ENCODE data around the gene ZNF280B. TPM values are rescaled to one million over a fixed set of nuclear protein-coding genes. Genes with fewer than 3 reads are reported as not detected.

Gene ZNF280B
- total RNA-seq, 6 experiments from 2014 or later, result 0.06 to 0.31 (median 0.10) TPM; not detected in 2

GRCh38 chr22:22527312-22527711 is 18.8 kb upstream of the ZNF280B start:
- Histone ChIP-seq H3K36me3 (no peaks in the 10 kb centered on the region), H3K4me1 (no peaks in the 10 kb centered on the region), H3K27ac (no peak overlapping the region), H3K4me3 (no peak overlapping the region), H3K9me3 (no peaks in the 10 kb centered on the region), H3K27me3 (no peaks in the 10 kb centered on the region)
- no peak for ATAC-seq
- no peak for TF ChIP-seq CTCF (IDR thresholded peaks at IDR 0.05)
- TF ChIP-seq POLR2A (IDR thresholded peaks at IDR 0.05), result no peak
- DNase-seq, result no peak
- 51% methylated on average over 4 of the region's 5 CpGs for WGBS (ENCODE audit: insufficient coverage, low coverage, low lambda C conversion rate, missing lambda C conversion rate)
- intact Hi-C loops (cut with DNase I), result no loop called here

- Histone ChIP-seq H3K4me1 (no peaks in the 10 kb centered on the region), H3K27me3 (no peaks in the 10 kb centered on the region), H3K36me3 (no peaks in the 10 kb centered on the region), H3K27ac (no peak overlapping the region), H3K9me3 (no peaks in the 10 kb centered on the region), H3K4me3 (no peak overlapping the region)
- 60% methylated on average over 4 of the region's 4 CpGs for whole genome bisulfite sequencing (ENCODE audit: insufficient coverage, low coverage, low lambda C conversion rate, missing lambda C conversion rate)
- intact Hi-C loops (cut with DNase I), result no loop called here
- DNase-seq (no peak), ATAC-seq (no peak)
- TF ChIP-seq POLR2A (IDR thresholded peaks at IDR 0.05) (no peak), CTCF (IDR thresholded peaks at IDR 0.05) (no peak)
These were observed 17.8 kb upstream of the ZNF280B start for GRCh38 chr22:22526125-22526912.

- Histone ChIP-seq H3K36me3 (no peaks in the 10 kb centered on the region), H3K4me3 (no peak overlapping the region), H3K27ac (no peak overlapping the region), H3K27me3 (no peaks in the 10 kb centered on the region), H3K9me3 (no peaks in the 10 kb centered on the region), H3K4me1 (no peaks in the 10 kb centered on the region)
- intact Hi-C loops (cut with DNase I), result no loop called here
- DNase-seq (no peak), ATAC-seq (no peak)
- TF ChIP-seq POLR2A (IDR thresholded peaks at IDR 0.05) (no peak), CTCF (IDR thresholded peaks at IDR 0.05) (no peak)
- WGBS (ENCODE audit: insufficient coverage, low coverage, low lambda C conversion rate, missing lambda C conversion rate), result 83% methylated on average over 5 of the region's 6 CpGs
These were observed 15.0 kb upstream of the ZNF280B start for GRCh38 chr22:22523494-22523893.

GRCh38 chr22:22521631-22522030 is 13.1 kb upstream of the ZNF280B start:
- Histone ChIP-seq H3K27me3 (no peaks in the 10 kb centered on the region), H3K27ac (no peak overlapping the region), H3K36me3 (no peaks in the 10 kb centered on the region), H3K4me3 (no peak overlapping the region), H3K9me3 (no peaks in the 10 kb centered on the region), H3K4me1 (no peaks in the 10 kb centered on the region)
- 64% methylated on average over 7 of the region's 8 CpGs for WGBS (ENCODE audit: insufficient coverage, low coverage, low lambda C conversion rate, missing lambda C conversion rate)
- ATAC-seq (no peak), DNase-seq (no peak)
- intact Hi-C loops (cut with DNase I), result no loop called here
- TF ChIP-seq POLR2A (IDR thresholded peaks at IDR 0.05) (no peak), CTCF (IDR thresholded peaks at IDR 0.05) (no peak)
